Measurements from ENCODE around the gene SYT2.
"Not testable (repeated sequence)": the region's sequence is repeated elsewhere in the genome, so short reads cannot be mapped to it uniquely, and the experiment has no call there.

Gene SYT2

DNA sequence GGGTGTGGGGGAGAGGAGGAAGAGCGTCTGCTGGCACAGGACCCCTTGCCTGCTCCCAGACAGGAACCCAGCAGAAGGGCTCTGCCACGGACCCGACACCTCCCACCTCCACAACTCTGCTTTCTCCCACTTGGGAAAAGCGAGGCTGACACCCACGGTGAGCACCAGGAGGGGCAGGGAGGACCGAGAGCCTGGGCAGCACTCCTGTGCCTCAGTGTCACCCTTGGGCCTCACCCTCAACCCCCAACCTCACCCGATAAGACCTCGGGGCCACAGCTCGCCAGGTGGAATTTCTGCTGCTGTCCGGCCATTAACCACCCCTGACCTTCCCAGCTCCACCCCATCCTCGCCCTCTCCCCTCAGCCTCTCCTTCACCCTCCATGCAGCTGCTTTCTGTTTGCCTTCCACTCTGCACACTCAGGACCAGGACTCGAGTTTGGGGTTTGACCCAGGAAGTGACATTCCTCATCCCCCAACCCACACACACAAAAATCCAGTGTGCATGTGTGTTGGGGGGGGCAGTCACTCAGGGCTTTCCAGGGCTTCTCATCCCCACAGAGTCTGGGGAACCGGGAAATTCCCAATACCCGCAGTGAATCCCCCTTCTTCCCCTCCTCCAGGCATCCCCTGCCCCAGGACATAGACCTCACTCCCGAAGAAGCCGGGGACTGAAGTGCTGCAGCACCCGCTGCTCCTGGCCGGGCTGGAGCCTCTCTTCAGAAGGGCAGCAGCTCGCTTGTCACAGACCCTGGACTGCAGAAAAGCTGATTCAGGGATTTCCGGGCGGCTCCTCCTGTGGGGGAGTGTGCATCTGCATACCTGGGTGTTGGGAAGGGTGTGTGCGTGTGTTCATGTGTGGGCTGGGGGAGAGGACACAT is 65.8 kb downstream of the SYT2 start:
- DNase-seq (ENCODE audit: extremely low read depth in 1 of 2, low read depth in 1 of 2): no peak

DNA sequence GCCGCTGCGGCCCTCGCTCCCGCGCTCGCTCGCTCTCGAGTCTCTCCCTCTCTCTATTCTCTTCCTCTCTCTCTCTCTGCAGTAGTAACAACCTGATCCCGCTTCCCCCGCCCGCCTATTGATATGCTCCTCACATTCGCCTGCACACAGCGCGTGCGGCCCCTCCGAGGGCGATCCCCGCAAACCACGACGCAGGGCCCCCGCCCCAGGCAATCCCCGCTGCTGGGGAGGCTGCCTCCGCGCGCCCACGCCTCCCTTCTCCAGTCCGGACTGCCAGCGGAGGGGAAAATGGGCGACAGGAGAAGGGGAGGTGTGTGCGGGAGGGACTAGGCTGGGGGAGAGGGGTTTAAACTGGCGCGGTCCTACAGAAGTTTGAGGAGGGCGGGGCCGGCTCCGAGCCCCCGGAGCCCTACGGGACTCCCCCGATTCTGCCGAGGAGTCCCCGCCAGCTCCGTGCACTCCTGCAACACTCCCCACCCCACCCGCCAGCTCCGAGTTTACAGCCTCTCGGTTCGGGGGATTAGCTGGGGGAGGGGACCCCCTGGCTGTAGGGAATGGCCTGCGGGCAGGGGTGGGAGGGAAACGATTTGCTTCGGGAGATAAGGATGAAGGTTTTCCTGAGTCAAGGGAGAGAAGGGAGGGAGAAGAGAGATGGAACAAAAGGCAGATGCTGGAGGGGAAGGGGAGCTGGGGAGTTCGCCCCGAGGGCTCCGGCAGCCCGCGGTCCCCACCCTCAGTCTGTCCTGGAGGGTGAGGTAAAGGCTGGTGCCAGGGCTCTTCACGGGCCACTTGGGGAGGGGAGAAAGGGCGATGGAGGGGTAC is 66.6 kb downstream of the SYT2 start:
- no peak for DNase-seq (ENCODE audit: extremely low read depth in 1 of 2, low read depth in 1 of 2)

DNA sequence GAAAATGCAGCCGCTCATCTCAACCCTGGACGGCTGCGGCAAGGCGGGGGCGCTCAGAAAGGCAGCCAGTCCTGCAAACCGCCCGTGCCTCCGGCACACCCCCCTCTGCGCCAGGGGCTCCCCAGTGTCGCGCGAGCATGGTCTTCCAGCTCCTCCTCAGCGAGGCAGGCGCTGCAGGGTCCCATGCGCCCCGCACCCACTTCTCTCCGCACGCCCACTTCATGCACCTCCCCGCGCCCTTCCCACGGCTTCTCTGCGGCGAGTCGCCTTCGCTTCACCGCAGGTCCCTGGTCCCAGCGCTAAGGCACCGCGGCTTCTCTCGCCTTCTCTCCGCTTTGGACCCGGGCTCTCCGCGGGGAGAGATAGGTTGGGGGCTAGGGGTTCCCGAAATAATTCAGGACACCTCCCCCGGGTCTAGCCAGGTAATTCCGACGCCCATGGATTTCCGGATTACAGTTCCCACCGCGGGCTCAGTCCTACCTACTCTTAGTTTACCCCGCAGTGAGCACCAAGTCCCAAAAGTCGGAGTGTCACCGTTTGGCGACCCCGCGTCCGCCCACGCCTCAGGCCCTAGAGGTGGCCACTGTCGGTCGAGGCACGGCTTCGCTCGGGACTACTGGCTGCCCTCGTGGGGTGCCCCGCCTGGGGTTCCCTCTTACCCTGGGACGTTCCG is 67.5 kb downstream of the SYT2 start:
- no peak for DNase-seq (ENCODE audit: extremely low read depth in 1 of 2, low read depth in 1 of 2)

DNA sequence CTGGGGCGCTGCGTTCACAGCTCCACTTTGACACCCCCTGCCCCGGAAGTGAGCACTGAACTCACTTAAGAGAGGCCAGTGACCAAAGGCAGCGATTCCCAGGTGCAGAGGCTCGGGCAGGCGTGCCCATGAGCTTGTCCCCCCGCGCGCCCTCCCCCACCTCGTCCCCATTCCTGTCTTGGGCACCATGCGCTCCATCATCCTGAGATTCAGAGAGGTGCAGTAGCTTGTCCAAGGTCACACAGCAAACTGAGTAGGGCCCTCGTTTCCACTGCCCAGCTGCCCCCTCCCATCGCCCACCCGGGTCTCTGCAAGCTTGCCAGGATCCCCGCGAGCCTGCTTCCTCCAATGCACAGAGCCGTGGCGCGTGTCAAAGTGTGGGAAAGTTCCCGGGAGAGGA is 68.0 kb downstream of the SYT2 start:
- DNase-seq (ENCODE audit: extremely low read depth in 1 of 2, low read depth in 1 of 2): no peak

DNA sequence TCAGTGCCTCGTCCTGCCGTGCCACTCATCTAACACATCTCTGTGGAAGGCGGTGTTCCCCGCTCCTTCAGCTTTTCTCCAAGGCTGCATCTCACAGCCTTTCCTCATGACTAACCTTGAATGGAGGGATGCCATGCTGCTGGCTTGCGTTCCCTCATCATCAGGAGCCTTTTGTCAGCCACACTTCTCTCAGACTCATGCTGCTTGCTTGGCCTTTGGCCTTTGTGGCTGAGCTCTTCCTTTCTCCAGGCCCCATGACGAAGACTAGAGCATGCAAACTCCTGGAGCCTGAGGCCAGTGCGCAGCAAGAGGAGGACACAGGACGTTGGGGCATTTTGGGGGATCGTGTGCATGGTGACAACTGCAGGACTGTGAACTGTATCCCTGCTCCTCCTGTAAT is 70.8 kb downstream of the SYT2 start:
- no peak for DNase-seq (ENCODE audit: extremely low read depth in 1 of 2, low read depth in 1 of 2)

DNA sequence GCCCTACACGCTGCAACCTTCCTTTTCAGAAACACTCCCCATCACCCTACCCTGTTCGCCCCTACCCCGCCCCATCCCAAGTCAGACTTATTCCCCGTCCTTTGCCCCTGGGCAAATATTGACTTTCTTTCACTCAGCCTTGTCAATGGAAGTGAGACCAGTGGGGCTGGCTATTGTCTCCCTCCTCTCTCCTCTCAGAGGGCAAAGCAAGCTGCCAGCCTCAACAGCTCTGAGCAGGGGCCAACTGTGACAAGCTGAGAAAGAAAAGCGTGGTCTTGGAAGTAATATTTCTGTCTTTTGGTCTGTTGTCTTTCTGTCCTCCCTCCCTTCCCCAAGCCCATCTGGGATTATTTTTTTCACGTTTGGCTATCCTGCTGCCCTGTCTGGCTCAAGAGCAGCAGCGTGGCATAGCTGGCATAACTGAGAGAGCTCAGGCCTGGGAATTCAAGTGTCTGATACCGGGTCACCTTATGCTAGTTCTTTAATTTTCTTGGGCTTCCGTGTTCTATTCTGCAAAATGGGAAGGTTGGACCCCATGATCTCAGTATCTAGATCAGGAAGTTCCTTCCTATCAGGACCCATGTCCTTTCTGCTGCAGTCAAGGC is 71.5 kb downstream of the SYT2 start:
- DNase-seq (ENCODE audit: extremely low read depth in 1 of 2, low read depth in 1 of 2): not testable (repeated sequence)

DNA sequence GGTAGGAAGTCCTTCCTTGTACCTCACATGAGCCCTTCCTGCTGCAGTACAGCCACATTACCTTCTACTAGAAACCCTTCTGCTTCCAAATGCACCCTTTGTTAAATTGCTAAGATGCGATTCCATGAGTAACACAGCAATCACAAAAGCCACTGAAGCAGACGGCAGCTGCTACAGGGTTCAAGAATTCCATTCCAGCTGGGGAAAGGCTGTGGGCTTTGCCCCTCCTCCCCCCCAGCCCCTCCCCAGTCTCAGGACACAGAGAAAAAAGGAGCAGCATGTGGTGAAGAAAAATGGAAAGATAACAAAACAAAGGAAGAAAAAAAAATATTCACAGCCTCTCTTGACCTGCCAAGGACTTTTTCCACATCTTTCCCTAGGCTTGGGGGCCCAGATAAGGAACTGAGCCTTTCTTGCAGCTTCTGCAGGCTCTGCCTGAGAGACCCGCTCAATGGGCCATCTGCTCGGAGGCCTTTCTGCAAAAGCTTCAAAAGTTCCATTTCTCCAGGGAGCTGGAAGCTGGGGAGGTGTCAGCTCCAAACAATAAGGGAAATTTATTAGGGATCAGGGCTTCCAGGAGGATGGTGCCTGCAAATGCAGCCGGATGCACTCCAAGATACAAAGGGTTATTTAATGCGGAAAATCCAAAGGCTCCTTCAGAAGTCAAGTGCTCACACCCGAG is 72.1 kb downstream of the SYT2 start:
- DNase-seq (ENCODE audit: extremely low read depth in 1 of 2, low read depth in 1 of 2): no peak

DNA sequence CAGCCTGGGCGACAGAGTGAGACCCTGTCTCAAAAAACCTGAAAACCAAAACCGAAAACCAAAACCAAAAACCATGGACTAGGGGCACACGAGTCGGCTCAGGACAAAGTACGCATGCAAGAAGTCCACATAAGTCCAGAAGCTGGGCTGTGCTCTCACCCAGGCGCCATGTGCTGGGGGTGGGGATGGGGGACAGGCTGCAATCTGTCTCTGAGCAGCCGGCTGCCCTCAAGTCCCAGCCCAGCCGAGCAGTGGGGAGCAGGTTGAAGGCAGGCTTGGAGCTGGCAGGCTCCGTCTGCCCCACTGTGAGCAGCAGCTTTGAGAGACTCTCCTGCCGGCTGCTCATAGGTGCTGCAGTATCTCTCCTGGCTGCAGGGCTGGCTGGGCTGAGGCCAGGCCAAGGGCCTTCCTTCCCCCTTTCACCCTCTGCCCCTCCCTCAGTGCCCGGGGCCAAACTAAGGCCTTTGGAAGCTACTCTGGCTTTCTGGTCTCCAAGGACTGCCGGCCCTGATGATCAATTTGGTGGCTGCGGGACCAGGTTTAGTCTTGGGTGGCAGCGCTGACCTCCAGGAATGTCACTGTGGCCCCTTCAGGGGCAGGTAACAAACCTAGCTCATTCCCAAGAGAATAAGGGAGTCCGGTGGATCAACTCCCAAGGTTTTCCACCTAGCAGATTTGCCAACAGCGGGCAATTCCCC is 72.8 kb downstream of the SYT2 start:
- DNase-seq (ENCODE audit: extremely low read depth in 1 of 2, low read depth in 1 of 2): not testable (repeated sequence)

DNA sequence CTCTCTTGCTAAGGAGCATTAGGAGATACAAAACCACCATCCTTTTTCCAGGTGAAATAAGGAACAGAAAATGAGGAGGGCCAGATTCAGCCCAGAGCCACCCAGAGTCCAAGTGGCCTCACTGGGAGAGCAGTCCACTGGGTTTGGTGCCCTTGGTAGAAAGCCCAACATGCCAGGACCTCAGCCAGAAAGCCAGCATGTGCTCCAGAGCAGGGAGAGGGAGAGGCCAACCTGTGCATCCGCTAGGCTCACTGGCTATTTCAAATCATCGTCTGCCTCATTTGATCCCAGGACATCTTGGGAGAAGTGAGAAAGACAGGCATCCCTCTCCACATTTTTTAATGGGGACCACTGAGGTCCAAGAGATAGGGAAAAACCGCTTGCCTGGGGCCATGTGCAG is 74.1 kb downstream of the SYT2 start:
- not testable (repeated sequence) for DNase-seq (ENCODE audit: extremely low read depth in 1 of 2, low read depth in 1 of 2)

DNA sequence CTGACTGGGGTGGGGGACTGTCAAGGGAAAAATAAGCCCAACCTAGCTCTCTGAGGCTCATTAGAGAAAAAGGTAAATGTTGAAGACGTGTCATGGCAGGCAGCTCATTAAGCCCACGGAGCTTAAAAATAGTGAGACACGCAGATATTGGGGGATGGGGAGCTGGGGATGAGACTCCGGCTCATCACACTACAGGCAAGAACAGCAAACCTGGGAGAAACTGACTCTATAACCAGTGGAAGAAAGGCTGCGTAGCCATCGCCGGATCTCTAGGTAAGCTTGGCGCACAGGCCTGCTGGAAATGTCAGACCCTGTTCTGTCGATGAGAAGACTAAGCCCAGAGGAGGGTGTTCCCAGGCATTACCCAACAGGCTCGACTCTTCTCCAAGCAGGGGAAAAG is 78.0 kb downstream of the SYT2 start:
- no peak for DNase-seq (ENCODE audit: extremely low read depth in 1 of 2, low read depth in 1 of 2)

DNA sequence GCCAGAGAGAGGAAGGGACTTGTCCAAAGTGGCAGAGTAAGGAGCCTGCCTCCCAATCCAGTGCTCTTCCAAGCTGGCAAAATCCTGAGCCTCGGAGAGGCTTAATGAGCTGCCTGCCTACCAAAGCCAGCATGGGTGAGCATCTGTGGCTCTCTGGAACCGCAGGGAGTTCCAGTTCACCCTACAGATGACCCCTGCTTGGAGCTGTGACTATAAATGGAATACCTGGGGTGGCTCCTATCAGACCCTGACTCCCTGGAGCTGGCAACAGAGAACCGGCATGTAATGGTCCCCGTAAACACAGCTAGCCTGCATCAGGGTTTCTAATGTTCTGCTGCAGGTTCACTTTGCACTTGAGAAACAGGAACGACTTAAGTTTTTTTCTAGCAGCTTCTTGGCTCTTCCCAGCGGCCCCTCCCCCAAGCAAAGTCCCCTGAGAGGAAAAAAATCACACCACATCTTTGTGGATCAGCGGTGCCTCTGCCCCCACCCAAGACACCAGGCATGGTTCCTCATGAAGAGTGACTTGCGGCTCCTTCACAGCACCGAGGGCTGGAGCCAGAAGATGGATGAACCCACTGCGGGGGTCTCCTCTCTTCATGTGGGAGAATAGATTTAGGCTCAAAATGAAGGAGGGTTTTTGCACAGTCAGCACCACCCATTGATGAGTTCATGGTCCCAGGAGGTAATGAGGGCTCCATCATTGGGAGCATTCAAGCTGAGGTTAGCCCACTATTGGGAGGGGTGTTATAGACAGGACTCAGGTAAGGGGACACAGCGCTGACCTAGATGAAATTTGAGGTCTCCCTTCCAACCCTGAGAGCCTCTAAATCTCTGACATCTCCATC is 79.0 kb downstream of the SYT2 start:
- DNase-seq (ENCODE audit: extremely low read depth in 1 of 2, low read depth in 1 of 2): no peak

DNA sequence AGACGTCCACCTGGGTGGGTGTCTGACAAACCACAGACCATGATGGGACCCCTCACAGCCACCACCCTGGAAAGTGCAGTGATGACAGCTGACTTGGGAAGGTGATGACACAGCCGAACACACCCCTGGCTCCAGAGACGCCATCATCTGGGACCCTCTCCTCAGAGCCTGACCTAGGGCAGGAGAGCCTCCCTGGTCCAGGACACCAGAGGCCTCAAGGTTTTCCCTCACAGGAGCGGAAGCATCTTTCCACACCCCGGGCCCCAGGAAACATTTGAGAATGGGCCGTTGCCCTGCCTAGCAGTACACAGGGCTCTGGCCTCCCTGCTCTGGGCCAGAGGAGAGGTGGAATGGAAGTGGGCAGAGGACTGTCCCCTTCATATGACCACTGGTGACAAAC is 79.7 kb downstream of the SYT2 start:
- no peak for DNase-seq (ENCODE audit: extremely low read depth in 1 of 2, low read depth in 1 of 2)

DNA sequence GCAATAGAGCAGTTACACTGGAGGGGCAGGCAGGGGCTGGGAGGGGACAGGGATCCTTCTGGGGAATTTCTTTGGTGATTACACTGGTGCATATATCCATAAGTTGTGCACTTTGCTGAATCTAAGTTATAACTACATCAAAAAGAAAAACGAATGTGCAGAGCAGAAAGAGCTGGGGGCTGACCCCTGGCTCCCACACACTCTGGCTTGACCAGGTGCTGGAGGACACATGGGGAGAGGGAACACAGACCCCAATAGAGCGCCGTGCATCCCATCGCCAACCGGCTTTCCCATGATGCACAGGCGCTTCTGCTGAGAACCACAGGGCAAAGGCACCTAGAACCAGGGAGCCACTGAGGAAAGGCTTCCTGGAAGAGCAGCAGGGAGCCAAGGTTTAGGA is 80.2 kb downstream of the SYT2 start:
- DNase-seq (ENCODE audit: extremely low read depth in 1 of 2, low read depth in 1 of 2): not testable (repeated sequence)

DNA sequence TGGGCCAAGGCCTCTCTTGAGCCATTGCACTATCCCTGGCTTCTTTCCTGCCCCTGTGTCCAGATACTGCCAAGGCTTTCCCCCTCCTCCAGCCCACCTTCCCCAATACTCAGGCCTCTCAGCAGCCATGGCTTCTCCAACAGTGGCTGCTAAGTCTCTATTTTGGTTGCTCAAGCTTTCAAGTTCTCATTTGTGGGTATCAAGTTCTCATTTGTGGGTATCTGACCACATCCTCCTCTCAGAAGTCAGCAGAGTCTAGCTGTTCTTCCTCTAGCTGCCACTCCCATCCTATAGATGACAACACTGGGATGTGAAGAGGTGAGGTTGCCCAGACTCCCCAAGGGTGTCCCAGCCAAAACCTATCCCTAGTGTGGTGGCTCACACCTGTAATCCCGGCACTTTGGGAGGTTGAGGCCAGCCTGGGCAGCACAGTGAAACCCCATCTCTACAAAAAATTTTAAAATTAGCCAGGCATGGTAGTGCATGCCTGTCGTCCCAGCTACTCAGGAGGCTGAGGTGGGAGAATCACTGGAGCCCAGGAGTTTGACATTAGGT is 80.9 kb downstream of the SYT2 start:
- not testable (repeated sequence) for DNase-seq (ENCODE audit: extremely low read depth in 1 of 2, low read depth in 1 of 2)

DNA sequence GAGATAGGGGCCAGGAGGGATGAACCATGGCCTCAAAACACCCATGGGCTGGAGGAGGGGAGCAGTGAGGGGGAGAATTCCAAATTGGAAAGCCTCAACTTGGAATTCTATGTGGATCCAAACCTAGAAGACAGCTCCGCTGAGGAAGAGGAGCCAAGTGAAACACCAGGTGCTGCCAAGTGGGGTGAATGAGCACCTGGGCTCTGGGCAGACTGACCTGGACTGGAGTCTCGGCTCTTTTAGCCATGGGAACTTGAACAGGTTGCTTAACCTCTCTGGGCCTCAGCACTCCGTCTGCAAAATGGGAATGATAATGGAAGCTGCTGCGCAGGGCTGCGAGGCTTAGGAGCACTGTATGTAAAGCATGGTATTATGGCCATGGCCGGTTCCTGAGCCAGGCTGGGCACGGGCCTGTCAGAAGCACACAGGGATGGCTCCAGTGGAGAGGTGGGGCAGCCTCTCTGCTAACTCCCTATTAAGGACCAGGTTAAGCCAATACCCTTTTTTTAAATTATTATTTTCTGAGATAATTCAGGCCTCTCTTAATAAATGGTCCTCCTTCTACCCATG is 81.5 kb downstream of the SYT2 start:
- no peak for DNase-seq (ENCODE audit: extremely low read depth in 1 of 2, low read depth in 1 of 2)

DNA sequence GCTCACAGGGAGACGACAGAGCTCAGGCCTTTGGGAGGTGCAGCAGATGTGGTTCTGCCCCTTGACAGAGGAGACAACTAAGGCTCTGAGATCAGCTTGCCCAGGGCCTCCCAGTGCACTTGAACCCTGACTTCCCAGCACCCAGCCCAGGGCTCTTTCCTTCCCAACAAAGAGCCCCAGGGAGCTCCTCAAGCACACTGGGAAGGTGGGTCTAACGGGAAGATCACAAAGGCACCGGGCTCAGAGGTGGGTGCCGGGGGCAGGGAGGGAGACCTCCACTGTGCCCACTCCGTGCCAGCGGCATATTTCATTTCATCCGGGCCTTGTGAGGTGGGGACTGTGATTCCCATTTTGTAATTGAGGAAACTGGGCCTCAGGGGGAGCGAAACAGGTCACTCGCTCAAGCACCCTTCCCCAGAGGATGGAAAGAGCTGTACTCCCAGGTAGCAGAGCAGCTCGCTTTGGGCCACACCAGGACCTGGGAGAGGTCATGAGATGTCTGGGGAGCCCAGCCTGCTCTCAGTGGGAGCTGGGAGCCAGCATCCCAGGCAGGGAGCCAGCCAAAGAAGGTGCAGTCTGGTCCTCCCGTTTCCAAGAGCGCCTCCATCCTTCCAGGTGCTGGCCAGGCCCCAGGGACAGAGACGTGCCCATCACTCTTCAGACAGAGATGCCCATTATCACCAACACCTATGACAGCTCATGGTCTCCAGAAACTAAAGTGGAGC is 82.3 kb downstream of the SYT2 start:
- no peak for DNase-seq (ENCODE audit: extremely low read depth in 1 of 2, low read depth in 1 of 2)

DNA sequence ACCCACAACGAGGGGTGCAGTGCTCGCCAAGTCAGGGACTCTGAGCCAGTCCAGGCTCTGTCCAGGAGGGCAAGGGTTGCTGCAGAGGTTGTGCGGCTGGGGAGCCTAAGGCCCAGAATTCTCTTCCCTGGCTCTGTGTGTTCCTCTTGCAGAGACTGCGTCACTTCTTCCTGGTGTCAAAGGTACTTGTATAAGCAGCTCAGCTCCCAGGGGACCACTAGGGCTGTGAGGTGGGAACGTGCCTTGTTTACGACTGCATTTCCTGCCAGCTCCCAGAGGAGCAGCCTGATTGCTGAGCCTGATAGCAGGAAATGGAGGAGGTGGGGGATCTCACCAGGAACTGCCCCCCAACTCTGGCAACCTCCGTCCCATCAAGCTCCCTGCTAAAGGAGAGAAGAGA is 83.2 kb downstream of the SYT2 start:
- DNase-seq (ENCODE audit: extremely low read depth in 1 of 2, low read depth in 1 of 2): not testable (repeated sequence)

All from stimulated activated CD8-positive, alpha-beta memory T cell treated with anti-CD3 and anti-CD28 coated beads, Interleukin-7, amount 100 ng/mL, for 48 hours (primary cell).